SIG-M5 treated with dmso at 0.1 percent for 504 hours (cell line): Measurements from ENCODE around the gene LTO1.
A peak's percentile ranks its signal among the peaks of the same experiment; 100 is the strongest.

Experiments used
- DNase-seq: peaks from one replicate; lab custom pipeline; 2025; ENCODE audit not compliant: unreplicated experiment; lab: John Stamatoyannopoulos, UW

The LTO1 gene

GRCh38 chr11:69682221-69682620 is 7.1 kb upstream of the LTO1 start:
- DNase-seq, result no peak

- DNase-seq, result no peak
These were observed 5.5 kb upstream of the LTO1 start for GRCh38 chr11:69680688-69681087.

DNA sequence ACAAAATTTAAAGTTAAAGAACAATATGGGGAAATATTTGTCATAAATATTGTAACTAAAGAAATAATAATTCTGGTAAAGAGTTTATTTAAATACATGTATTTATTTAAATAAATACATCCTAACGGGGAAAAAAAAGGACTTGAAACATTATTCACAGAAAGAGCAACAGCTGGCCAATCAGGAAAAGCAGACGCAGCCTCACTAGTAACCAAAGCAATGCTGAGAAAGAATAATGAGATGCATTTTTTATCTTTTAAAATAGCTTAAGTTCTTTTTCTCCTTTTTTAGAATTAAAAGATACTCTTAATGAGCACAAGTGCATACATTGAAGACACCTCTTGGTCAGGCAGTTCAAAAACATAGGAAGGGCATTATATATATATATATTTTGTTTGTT is 2.6 kb upstream of the LTO1 start:
- DNase-seq, result no peak

DNA sequence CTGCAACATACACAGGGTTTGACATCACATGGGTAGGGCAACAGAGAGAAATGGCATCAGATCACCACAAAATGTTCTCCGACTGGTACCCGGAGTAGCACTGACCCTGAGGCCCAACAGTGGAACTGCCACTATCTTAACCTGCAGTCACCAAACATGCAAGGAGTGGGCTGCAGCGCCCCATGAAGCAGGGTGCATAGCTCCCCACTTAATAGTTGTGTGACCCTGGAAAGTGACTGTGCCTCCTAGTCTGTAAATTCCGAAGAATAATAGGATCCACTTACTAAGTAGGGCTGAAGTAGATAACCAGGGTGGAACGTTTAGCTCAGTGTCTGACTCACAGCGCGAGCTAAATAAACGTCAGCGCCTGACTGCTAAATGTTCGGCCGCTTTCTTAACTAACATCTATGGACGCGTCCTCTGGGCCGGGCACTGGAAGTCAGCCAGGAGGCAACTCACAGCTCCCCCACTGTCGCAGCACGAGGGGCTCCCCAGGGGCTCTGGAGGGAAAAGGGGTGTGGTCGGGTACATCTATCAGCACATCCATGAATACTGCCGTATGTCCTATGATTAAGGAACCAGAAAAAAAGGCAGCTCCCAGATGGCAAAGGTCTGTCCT is 777 bp downstream of the LTO1 start:
- no peak for DNase-seq

DNA sequence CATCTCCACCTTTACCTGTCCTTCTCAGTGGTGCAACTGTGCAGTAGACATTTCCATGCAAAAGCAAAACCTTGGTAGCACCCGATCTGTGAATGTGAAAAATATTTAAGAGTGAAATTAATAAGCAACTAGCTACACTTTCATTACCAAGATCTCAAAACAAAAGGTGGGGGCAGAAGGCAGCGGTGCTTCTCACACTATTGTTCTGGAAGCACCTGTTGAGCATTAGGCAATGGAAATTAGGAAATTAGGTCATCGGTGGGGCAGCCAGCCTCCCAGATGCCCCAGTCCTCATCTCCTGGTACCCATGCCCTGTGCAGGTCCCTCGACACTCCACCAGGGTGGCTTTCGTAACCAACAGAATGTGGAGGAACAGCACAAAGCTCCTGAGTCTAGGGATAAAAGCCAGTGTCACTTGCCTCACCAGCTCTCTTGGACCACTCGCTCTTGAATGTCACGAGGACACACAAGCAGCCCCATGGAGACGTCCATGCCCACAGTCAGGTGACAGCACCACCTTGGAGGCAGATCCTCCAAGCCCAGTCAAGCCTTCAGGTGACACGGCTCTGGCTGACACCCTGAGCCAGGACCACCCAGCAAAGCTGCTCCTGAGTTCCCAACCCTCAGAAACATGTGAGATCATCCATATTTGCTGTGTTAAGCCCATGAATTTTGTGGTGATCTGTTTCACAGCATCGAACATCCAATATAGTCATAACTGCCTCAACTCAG is 3.3 kb downstream of the LTO1 start:
- DNase-seq, result no peak

GRCh38 chr11:69670158-69670845 is 4.9 kb downstream of the LTO1 start:
- peak; percentile 55 for DNase-seq

GRCh38 chr11:69669486-69669885 is 5.7 kb downstream of the LTO1 start:
- DNase-seq, result no peak

- no peak for DNase-seq
These were observed 7.2 kb downstream of the LTO1 start for GRCh38 chr11:69667619-69668604.

GRCh38 chr11:69666752-69667536 is 8.2 kb downstream of the LTO1 start:
- DNase-seq, result no peak

GRCh38 chr11:69666261-69666660 is 8.9 kb downstream of the LTO1 start:
- DNase-seq, result no peak

DNA sequence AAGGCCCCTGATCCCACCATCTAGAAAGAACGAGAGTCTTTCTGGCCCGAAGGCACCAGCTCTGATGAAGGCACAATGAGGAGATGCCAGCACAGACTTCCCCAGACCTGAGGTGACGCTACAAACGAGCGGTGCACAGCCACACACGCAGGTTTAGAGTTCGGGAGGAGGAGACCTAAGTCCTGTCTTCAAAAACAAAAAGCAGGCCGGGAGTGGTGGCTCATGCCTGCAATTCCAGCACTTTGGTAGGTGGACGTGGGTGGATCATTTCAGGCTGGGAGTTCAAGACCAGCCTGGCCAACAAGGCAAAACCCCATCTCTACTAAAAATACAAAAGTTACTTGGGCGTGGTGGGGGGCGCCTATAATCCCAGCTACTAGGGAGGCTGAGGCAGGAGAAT is 9.5 kb downstream of the LTO1 start:
- DNase-seq, result no peak

GRCh38 chr11:69664901-69665300 is 10.3 kb downstream of the LTO1 start:
- no peak for DNase-seq

GRCh38 chr11:69664103-69664775 is 10.9 kb downstream of the LTO1 start:
- DNase-seq, result no peak

DNA sequence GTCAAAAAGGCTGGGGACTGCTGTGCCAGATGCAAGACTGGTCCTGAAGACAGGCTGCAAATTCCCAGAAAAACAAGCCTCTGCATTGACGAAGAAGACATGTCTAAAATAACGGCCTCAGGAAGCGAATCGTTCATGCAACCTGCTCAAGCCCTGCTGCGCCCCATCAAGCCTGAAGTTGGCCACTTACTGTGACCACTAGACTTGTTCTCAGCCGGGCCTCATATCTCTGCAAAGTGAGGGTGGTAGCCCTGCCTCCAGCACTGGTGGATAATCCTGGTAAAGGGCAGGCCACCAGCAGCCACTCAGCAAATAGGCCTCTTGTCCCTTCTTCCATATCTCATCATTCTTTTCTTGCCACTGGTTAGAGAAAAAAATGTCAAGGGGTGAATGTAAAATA is 11.8 kb downstream of the LTO1 start:
- no peak for DNase-seq

- DNase-seq, result no peak
These were observed 12.3 kb downstream of the LTO1 start for GRCh38 chr11:69662806-69663205.

DNA sequence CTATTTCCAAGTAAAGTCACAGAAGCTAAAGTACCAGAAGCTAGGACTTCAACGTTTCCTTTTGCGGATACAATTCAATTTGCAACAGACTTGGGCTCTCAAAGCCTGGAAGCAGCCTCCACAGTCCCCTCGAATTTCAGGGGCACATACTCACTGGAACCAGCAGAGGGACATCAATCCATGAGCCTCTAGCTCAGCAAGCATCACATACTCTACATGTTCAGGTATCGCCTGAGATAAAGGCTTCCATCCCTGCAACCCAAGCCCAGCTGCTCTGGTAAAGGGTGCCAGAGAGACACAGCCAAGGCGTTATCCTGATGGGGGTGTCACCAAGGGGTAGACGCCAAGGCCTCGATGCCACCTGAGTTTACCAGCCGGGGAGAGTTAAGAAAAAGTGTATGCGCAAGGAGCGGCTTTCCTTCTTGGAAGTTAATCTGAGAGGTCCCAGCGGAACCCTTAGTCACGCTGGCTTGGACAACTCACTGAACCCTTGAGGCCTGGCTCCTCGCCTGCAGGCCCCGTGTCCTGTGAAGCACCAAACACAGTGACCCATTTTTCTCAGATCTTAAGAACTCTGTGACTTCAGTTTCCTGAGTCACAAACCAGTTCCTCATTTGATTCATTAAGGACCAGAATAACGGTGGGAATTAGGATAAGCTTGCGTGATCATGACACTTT is 13.0 kb downstream of the LTO1 start:
- DNase-seq, result no peak

GRCh38 chr11:69661413-69661715 is 13.8 kb downstream of the LTO1 start:
- no peak for DNase-seq

- DNase-seq, result no peak
These were observed 15.1 kb downstream of the LTO1 start for GRCh38 chr11:69660001-69660500.

GRCh38 chr11:69659591-69659990 is 15.6 kb downstream of the LTO1 start:
- DNase-seq, result no peak
